HEK293T (cell line): ENCODE data around the gene IGDCC3.

Experiments used
- CTCF ChIA-PET: fragments of 350-600 bp; formaldehyde crosslinking; extraction: SDS; loops from one replicate; lab custom pipeline; 2021; ENCODE audit warnings: antibody characterized with exemption, inconsistent platforms; lab: Yijun Ruan, JAX
- POLR2A ChIA-PET: fragments of 350-600 bp; formaldehyde crosslinking; extraction: SDS; loops from one replicate; lab custom pipeline; 2020; ENCODE audit warnings: antibody characterized with exemption, inconsistent platforms; lab: Yijun Ruan, JAX
- DNase-seq: peaks from one replicate; pipeline ENCODE4 v3.0.0; 2012; ENCODE audit warnings: mixed read lengths; ENCODE audit errors: extremely low spot score
- ARNT ChIP-seq: fragments of 450-650 bp; IDR thresholded peaks from 2 replicates; pipeline ENCODE4 v1.6.1; 2017; ENCODE audit warnings: mild to moderate bottlenecking
- BHLHE40 ChIP-seq: fragments of 450-650 bp; IDR thresholded peaks from 2 replicates; pipeline ENCODE4 v1.6.1; 2016; ENCODE audit warnings: mild to moderate bottlenecking, moderate library complexity, borderline replicate concordance
- CTBP1 ChIP-seq: fragments of 450-650 bp; IDR thresholded peaks from 2 replicates; pipeline ENCODE4 v1.6.1; 2016; ENCODE audit warnings: borderline replicate concordance
- ELF4 ChIP-seq: fragments of 450-650 bp; IDR thresholded peaks from 2 replicates; pipeline ENCODE4 v1.6.1; 2017; ENCODE audit warnings: antibody characterized with exemption
- FOXA1 ChIP-seq: fragments of 450-650 bp; IDR thresholded peaks from 2 replicates; pipeline ENCODE4 v1.6.1; 2016; ENCODE audit warnings: mild to moderate bottlenecking
- FOXK2 ChIP-seq: fragments of 450-650 bp; IDR thresholded peaks from 2 replicates; pipeline ENCODE4 v1.6.1; 2016; ENCODE audit warnings: mild to moderate bottlenecking
- FOXM1 ChIP-seq: fragments of 450-650 bp; IDR thresholded peaks from 2 replicates; pipeline ENCODE4 v1.6.1; 2017; ENCODE audit warnings: mild to moderate bottlenecking, borderline replicate concordance
- HDGF ChIP-seq: fragments of 450-650 bp; IDR thresholded peaks from 2 replicates; pipeline ENCODE4 v1.6.1; 2017; ENCODE audit warnings: antibody characterized with exemption, borderline replicate concordance
- L3MBTL2 ChIP-seq: fragments of 450-650 bp; conservative IDR thresholded peaks from 2 replicates; pipeline ENCODE4 v1.6.1; 2016; ENCODE audit warnings: mild to moderate bottlenecking
- LEF1 ChIP-seq: fragments of 450-650 bp; IDR thresholded peaks from 2 replicates; pipeline ENCODE4 v1.6.1; 2017; ENCODE audit warnings: mild to moderate bottlenecking, borderline replicate concordance
- NFRKB ChIP-seq: fragments of 450-650 bp; IDR thresholded peaks from 2 replicates; pipeline ENCODE4 v1.6.1; 2016; ENCODE audit warnings: mild to moderate bottlenecking, moderate library complexity
- SP1 ChIP-seq: fragments of 450-650 bp; IDR thresholded peaks from 2 replicates; pipeline ENCODE4 v1.6.1; 2017
- SUZ12 ChIP-seq: fragments of 450-650 bp; IDR thresholded peaks from 2 replicates; pipeline ENCODE4 v1.6.1; 2016; ENCODE audit warnings: mild to moderate bottlenecking
- TARDBP ChIP-seq: fragments of 450-650 bp; IDR thresholded peaks from 2 replicates; pipeline ENCODE4 v1.6.1; 2016
- ZNF384 ChIP-seq: fragments of 450-650 bp; IDR thresholded peaks from 2 replicates; pipeline ENCODE4 v1.6.1; 2016
- TF ChIP-seq, protein P1 (sequence below): fragments of 450-650 bp; IDR thresholded peaks from 2 replicates; pipeline ENCODE4 v1.6.1; 2016

IGDCC3 gene

DNA sequence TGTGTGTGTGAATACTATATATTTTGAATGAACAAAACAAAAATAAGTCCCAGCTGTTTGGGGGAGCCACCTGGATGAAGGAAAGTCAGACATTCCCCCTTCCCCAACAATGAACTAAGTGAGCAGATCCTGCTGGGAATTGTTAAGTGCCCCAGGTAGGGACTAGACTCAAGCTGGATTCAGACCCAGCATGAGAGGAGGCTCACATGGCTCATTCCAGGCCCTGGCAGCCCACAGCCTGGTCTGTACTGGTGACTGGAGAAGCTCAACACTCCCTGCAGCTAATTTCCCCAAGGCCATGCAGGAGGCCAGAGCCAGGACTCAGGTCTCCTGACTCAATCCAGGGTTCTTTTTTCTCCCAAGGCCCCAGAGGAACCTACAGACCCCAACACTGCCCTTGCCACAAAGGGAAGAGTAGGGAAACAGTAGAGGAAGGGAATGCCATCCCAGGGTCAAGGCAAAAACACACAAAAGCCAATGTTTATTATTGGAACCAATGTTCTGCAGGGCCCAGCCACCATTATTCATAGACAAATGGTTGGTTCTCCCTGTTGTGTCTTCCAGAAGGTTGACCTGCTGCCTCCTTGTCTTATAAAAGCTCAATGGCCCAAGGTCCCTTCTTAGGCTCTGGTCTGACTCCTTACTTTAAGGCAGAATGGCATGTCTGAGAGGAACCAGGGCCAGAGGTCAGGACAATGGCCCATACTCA, 35.4 kb upstream of the IGDCC3 start:
- ChIA-PET CTCF (interaction anchor here (0.6 to 1.6 kb wide), 5 partner anchors 8 to 136 kb away, joined by 3 to 6 read pairs (median 4); no protein-coding TSS in a partner anchor), POLR2A (interaction anchor here (0.6 to 2.2 kb wide), 2 partner anchors 8 to 98 kb away, joined by 3 to 17 read pairs; partner anchors contain the start of gene IGDCC4)
- no peak for TF ChIP-seq HDGF
- TF ChIP-seq LEF1 = no peak
- TF ChIP-seq ARNT = no peak
- no peak for TF ChIP-seq FOXM1
- no peak for TF ChIP-seq NFRKB
- TF ChIP-seq, protein P1, sequence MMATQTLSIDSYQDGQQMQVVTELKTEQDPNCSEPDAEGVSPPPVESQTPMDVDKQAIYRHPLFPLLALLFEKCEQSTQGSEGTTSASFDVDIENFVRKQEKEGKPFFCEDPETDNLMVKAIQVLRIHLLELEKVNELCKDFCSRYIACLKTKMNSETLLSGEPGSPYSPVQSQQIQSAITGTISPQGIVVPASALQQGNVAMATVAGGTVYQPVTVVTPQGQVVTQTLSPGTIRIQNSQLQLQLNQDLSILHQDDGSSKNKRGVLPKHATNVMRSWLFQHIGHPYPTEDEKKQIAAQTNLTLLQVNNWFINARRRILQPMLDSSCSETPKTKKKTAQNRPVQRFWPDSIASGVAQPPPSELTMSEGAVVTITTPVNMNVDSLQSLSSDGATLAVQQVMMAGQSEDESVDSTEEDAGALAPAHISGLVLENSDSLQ = no peak
- no peak for TF ChIP-seq CTBP1
- no peak for TF ChIP-seq TARDBP
- DNase-seq = no peak

DNA sequence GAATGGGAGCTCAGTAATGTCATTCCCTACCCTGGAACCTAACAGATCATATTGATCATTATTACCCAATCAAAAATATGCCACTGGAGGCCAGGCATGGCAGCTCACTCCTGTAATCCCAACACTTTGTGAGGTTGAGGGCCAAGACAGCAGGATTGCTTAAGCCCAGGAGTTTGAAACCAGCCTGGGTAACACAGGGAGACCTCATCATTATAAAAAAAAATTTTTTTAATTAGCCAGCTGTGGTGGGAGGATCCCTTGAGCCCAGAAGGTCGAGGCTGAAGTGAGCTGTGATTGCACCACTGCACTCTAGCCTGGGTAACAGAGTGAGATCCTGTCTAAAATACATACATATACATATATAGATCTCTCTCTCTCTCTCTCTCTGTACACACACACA, 34.8 kb upstream of the IGDCC3 start:
- ChIA-PET CTCF (interaction anchor here (1.2 to 1.6 kb wide), 3 partner anchors 11 to 27 kb away, joined by 3 to 6 read pairs (median 5); no protein-coding TSS in a partner anchor), POLR2A (interaction anchor here (0.6 to 2.2 kb wide), 2 partner anchors 9 to 99 kb away, joined by 3 to 17 read pairs; partner anchors contain the start of gene IGDCC4)
- no peak for TF ChIP-seq HDGF
- TF ChIP-seq BHLHE40 = no peak
- no peak for DNase-seq

DNA sequence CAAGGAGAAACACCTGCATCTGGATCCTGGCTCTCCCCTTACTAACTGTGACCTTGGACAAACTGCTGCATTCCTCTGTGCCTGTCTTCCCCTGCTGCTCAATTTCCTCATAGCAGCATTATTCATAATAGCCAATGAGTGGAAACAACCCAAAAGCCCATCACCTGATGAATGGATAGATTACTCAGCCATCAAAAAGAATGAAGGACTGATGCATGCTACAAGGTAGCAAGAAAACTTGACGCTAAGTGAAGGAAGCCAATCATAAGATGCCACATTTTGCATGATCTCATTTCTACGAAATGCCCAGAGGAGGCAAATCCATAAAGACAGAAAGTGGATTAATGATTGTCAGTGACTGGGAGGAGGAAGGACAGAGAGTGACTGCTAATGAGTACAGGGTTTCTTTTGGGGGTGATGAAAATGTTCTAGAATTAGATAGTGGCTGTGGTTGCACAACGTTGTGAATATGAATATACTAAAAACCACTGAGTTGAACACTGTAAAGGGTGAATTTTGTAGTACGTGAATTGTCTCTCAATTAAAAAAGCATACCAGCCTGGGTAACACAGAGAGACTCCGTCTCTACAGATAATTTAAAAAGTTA, 33.8 kb upstream of the IGDCC3 start:
- ChIA-PET POLR2A (interaction anchor here (1.0 to 2.2 kb wide), 2 partner anchors 10 kb away, joined by 4 to 17 read pairs; partner anchors contain the start of gene IGDCC4), CTCF (no interaction called here)
- no peak for DNase-seq
- no peak for TF ChIP-seq SP1
- TF ChIP-seq FOXA1 = no peak
- TF ChIP-seq, protein P1 = no peak; the same call in 1 of the 2 replicates
- no peak for TF ChIP-seq FOXM1
- no peak for TF ChIP-seq ELF4
- no peak for TF ChIP-seq CTBP1
- no peak for TF ChIP-seq L3MBTL2
- no peak for TF ChIP-seq LEF1
- TF ChIP-seq ZNF384 = no peak
- TF ChIP-seq SUZ12 = no peak
- no peak for TF ChIP-seq TARDBP
- TF ChIP-seq FOXK2 = no peak
- TF ChIP-seq NFRKB = no peak
- TF ChIP-seq BHLHE40 = no peak

DNA sequence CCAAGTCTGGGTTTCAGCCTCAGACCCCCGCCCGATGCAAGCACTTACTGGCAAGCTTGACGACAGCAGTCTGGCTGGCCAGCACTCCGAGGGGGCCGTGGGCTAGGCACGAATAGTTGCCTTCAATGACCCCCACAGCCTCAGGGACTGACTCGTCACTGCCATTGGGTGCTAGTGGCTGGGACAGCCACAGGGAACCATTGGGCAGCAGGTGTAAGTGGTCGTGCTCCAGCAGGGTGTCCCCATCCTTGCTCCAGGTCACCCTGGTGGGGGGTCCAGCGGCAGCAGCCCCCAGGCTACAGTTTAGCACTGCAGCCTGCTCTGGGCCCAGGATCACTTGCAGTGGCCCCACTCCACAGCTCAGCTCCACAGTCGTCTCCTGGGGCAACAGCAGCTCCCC, 33.2 kb upstream of the IGDCC3 start:
- CTCF ChIA-PET = no interaction called here
- POLR2A ChIA-PET = interaction anchor here (1.0 kb wide), 1 partner anchor 10 kb away, joined by 4 read pairs; no protein-coding TSS in a partner anchor
- TF ChIP-seq FOXK2 (no peak), ZNF384 (no peak), FOXA1 (no peak)
- DNase-seq = no peak

DNA sequence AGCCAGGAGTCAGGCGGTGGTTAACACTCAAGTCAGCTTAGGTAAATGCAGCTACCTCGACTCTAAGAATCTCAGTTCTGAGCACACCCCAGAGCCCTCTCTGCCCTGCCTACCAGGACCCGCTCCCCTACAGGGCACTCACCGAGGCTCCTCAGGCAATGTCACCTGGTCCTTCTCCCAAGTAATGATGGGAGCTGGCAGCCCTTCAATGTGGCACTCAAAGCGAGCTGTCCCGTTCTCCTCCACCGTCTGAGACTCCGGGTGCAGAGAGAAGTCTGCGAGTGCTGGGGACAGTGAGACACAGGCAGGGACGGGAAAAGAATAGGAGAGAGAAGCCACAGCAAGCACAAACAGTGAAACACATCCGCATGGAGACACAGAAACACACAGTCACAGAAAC, 32.2 kb upstream of the IGDCC3 start:
- POLR2A ChIA-PET = interaction anchor here (1.4 kb wide), 1 partner anchor 11 kb away, joined by 13 read pairs; no protein-coding TSS in a partner anchor
- CTCF ChIA-PET = no interaction called here
- no peak for TF ChIP-seq TARDBP
- TF ChIP-seq FOXM1 = no peak
- TF ChIP-seq ZNF384 = no peak
- TF ChIP-seq L3MBTL2 = no peak
- no peak for TF ChIP-seq NFRKB
- TF ChIP-seq SP1 = no peak
- TF ChIP-seq BHLHE40 = no peak
- TF ChIP-seq FOXA1 = no peak
- no peak for TF ChIP-seq LEF1
- TF ChIP-seq HDGF = no peak
- TF ChIP-seq SUZ12 = no peak
- no peak for TF ChIP-seq CTBP1
- TF ChIP-seq, protein P1 = no peak
- no peak for TF ChIP-seq ARNT
- no peak for DNase-seq

DNA sequence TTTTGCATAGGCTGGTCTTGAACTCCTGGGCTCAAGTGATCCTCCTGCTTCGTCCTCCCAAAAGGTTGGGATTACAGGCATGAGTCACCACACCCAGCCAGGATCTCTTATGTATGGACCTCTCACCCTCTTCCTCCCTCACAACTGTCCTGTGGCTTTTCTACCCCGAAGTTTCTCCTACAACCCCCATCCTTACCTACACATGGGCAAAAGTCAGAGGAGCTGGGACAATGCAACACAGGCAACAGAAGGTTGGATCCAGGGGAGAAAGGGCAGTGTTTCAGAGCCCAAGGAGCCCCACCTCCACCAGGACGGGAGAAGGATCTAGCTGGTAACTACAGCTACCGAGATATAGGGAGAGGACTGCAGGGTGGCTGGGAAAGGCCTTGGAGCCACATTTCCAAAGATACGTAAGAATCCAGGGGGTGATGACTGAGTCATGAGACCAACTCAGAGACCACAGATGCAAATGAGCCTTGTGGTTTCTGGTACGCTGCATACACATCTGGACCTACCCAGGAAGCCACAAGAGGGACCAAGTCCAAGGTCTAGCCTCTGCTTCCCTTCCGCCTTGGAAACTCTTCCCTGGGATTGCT, 31.3 kb upstream of the IGDCC3 start:
- ChIA-PET POLR2A (interaction anchor here (1.4 kb wide), 1 partner anchor 11 kb away, joined by 13 read pairs; no protein-coding TSS in a partner anchor), CTCF (interaction anchor here (0.9 kb wide), 1 partner anchor 24 kb away, joined by 3 read pairs; no protein-coding TSS in a partner anchor)

More for the DNA sequence above, 31.3 kb upstream of the IGDCC3 start:
- no peak for DNase-seq
- TF ChIP-seq HDGF (no peak), L3MBTL2 (no peak), FOXA1 (no peak)
